ENCODE measurements around the gene PLA2G7. TPM values are rescaled to one million over a fixed set of nuclear protein-coding genes. Genes with fewer than 3 reads are reported as not detected.
A peak's percentile ranks its signal among the peaks of the same experiment; 100 is the strongest.

Gene PLA2G7
- polyA plus RNA-seq, 1 donor (not counting 4 experiments of a cell fraction or from before 2014, with no cell fraction given) = 4.8 TPM

DNA sequence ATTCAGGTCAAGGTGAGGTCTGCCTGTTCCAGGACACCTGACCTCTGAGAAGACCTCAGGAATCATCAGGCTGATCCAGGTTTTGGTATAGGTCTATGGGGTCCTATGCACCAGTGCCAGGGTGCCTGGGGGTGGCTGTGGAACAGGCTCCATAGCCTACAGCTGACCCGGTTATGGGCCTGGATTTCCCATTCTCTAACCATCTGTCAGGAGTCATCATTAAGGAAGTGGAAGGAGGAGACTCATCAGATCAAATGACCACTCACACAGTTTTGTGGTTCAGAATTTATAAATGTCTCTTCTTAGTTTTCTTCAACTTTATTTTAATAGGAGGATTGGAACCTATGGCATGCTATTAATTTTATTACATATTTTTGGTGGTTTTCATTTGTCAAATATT lies 14.8 kb downstream of the PLA2G7 start:
- H3K4me1 ChIP-seq (ENCODE audit: control insufficient read depth, extremely low read depth, insufficient read depth, low read length) = peaks cover 9% of the 10 kb centered on the region

GRCh38 chr6:46719099-46719498 lies 16.1 kb downstream of the PLA2G7 start:
- Histone ChIP-seq H3K79me2 (ENCODE audit: control insufficient read depth, insufficient read depth, low read length) (no peaks in the 10 kb centered on the region), H3K27ac (ENCODE audit: control insufficient read depth, insufficient read depth, low read length) (no peak overlapping the region), H3K9me1 (ENCODE audit: control insufficient read depth, extremely low read depth, insufficient read depth, low read length) (no peaks in the 10 kb centered on the region), H3K4me3 (ENCODE audit: control insufficient read depth in 2 of 3, extremely low read depth in 1 of 3, insufficient read depth in 2 of 3, low read depth in 1 of 3, low read length in 3 of 3) (no peak overlapping the region), H4K20me1 (ENCODE audit: control insufficient read depth, extremely low read depth, insufficient read depth, low read length) (peaks cover 2% of the 10 kb centered on the region), H3K4me1 (ENCODE audit: control insufficient read depth, extremely low read depth, insufficient read depth, low read length) (peaks cover 16% of the 10 kb centered on the region), H2AFZ (ENCODE audit: control insufficient read depth, low read length) (no peak overlapping the region), H3K9ac (ENCODE audit: control insufficient read depth, extremely low read depth, insufficient read depth, low read length) (no peak overlapping the region), H3K9me3 (ENCODE audit: control insufficient read depth, low read depth, low read length) (no peaks in the 10 kb centered on the region), H3K36me3 (ENCODE audit: control insufficient read depth in 2 of 2, extremely low read depth in 1 of 2, insufficient read depth in 2 of 2, low read length in 2 of 2) (no peaks in the 10 kb centered on the region), H3K4me2 (ENCODE audit: control insufficient read depth, extremely low read depth, insufficient read depth, low read depth, low read length) (no peak overlapping the region), H3K27me3 (ENCODE audit: control insufficient read depth, extremely low read depth, insufficient read depth, low read length) (no peaks in the 10 kb centered on the region)
- peak; percentile 71 for DNase-seq (ENCODE audit: low read depth, low spot score)
- TF ChIP-seq EZH2 (IDR thresholded peaks at IDR 0.05; ENCODE audit: low read length) = no peak
- TF ChIP-seq, protein P1, sequence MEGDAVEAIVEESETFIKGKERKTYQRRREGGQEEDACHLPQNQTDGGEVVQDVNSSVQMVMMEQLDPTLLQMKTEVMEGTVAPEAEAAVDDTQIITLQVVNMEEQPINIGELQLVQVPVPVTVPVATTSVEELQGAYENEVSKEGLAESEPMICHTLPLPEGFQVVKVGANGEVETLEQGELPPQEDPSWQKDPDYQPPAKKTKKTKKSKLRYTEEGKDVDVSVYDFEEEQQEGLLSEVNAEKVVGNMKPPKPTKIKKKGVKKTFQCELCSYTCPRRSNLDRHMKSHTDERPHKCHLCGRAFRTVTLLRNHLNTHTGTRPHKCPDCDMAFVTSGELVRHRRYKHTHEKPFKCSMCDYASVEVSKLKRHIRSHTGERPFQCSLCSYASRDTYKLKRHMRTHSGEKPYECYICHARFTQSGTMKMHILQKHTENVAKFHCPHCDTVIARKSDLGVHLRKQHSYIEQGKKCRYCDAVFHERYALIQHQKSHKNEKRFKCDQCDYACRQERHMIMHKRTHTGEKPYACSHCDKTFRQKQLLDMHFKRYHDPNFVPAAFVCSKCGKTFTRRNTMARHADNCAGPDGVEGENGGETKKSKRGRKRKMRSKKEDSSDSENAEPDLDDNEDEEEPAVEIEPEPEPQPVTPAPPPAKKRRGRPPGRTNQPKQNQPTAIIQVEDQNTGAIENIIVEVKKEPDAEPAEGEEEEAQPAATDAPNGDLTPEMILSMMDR (optimal IDR thresholded peaks at IDR 0.05 in 1 of 3, IDR thresholded peaks at IDR 0.05 in 1 of 3, conservative IDR thresholded peaks at IDR 0.05 in 1 of 3; ENCODE audit: extremely low read depth in 1 of 3, insufficient read depth in 2 of 3, low read length in 3 of 3) = no peak
- peak; percentile 100 for FAIRE-seq
- dilution Hi-C loops (cut with MboI; ENCODE audit: extremely low pct_ligation_motif_present, low sequenced_read_pairs) = no loop called here

More for the DNA sequence above, 14.8 kb downstream of the PLA2G7 start:
- Histone ChIP-seq H3K9me3 (ENCODE audit: control insufficient read depth, low read depth, low read length) (no peaks in the 10 kb centered on the region), H3K9ac (ENCODE audit: control insufficient read depth, extremely low read depth, insufficient read depth, low read length) (no peak overlapping the region), H3K27me3 (ENCODE audit: control insufficient read depth, extremely low read depth, insufficient read depth, low read length) (no peaks in the 10 kb centered on the region), H2AFZ (ENCODE audit: control insufficient read depth, low read length) (no peak overlapping the region), H3K4me2 (ENCODE audit: control insufficient read depth, extremely low read depth, insufficient read depth, low read depth, low read length) (no peak overlapping the region), H3K79me2 (ENCODE audit: control insufficient read depth, insufficient read depth, low read length) (no peaks in the 10 kb centered on the region), H3K4me3 (ENCODE audit: control insufficient read depth in 2 of 3, extremely low read depth in 1 of 3, insufficient read depth in 2 of 3, low read depth in 1 of 3, low read length in 3 of 3) (no peak overlapping the region), H3K27ac (ENCODE audit: control insufficient read depth, insufficient read depth, low read length) (no peak overlapping the region), H3K9me1 (ENCODE audit: control insufficient read depth, extremely low read depth, insufficient read depth, low read length) (no peaks in the 10 kb centered on the region), H4K20me1 (ENCODE audit: control insufficient read depth, extremely low read depth, insufficient read depth, low read length) (peaks cover 2% of the 10 kb centered on the region), H3K36me3 (ENCODE audit: control insufficient read depth in 2 of 2, extremely low read depth in 1 of 2, insufficient read depth in 2 of 2, low read length in 2 of 2) (no peaks in the 10 kb centered on the region)
- no peak for DNase-seq (ENCODE audit: low read depth, low spot score)
- no peak for TF ChIP-seq EZH2 (IDR thresholded peaks at IDR 0.05; ENCODE audit: low read length)
- TF ChIP-seq, protein P1 (optimal IDR thresholded peaks at IDR 0.05 in 1 of 3, IDR thresholded peaks at IDR 0.05 in 1 of 3, conservative IDR thresholded peaks at IDR 0.05 in 1 of 3; ENCODE audit: extremely low read depth in 1 of 3, insufficient read depth in 2 of 3, low read length in 3 of 3) = no peak
- dilution Hi-C loops (cut with MboI; ENCODE audit: extremely low pct_ligation_motif_present, low sequenced_read_pairs) = no loop called here
- no peak for FAIRE-seq

Data from keratinocyte (primary cell).